IMR-90 (cell line): ENCODE measurements around the gene ACTRT3. TPM values are rescaled to one million over a fixed set of nuclear protein-coding genes. Genes with fewer than 3 reads are reported as not detected.

ENCODE experiments used
- ATAC-seq: fragments of 200-7000 bp; cut with Tn5 transposase; 2 replicates; pipeline ENCODE4 v1.9.1; 2020; ENCODE audit warnings: low read depth, mild to moderate bottlenecking, moderate library complexity
- BruUV-seq: library from RNA; stranded (reverse); fragments of 400-500 nt; replicated peaks from 2 replicates; lab custom pipeline; 2021; lab: Mats Ljungman, UMichigan
- CTCF ChIA-PET: fragments of 300-600 bp; formaldehyde crosslinking; extraction: SDS; loops from one replicate; lab custom pipeline; 2021; ENCODE audit warnings: antibody characterized with exemption; lab: Yijun Ruan, JAX
- POLR2A ChIA-PET: fragments of 300-600 bp; sonication (Branson Sonifier 250); formaldehyde crosslinking; loops from one replicate; lab custom pipeline; 2022; ENCODE audit warnings: antibody characterized with exemption; ENCODE audit not compliant: unreplicated experiment; lab: Charles Lee
- DNase-seq: peaks from one replicate; pipeline ENCODE4 v3.0.0; 2013
- H2AFZ ChIP-seq: replicated peaks from 2 replicates; pipeline ENCODE3; 2013; ENCODE audit warnings: low read length, mild to moderate bottlenecking; ENCODE audit not compliant: poor library complexity
- H2AK5ac ChIP-seq: 2 replicates; pipeline ENCODE4 v1.6.1; 2013; ENCODE audit warnings: low read depth, low read length, inconsistent platforms
- H2AK9ac ChIP-seq: replicated peaks from 2 replicates; pipeline ENCODE3; 2013; ENCODE audit warnings: mild to moderate bottlenecking, low read depth, low read length, moderate library complexity; ENCODE audit not compliant: poor library complexity
- H2BK120ac ChIP-seq: 2 replicates; pipeline ENCODE4 v1.6.1; 2013; ENCODE audit warnings: low read depth, low read length, inconsistent platforms
- H2BK15ac ChIP-seq: 3 replicates; pipeline ENCODE4 v1.6.1; 2013; ENCODE audit warnings: low read depth, low read length, inconsistent platforms
- H2BK20ac ChIP-seq: 2 replicates; pipeline ENCODE4 v1.6.1; 2013; ENCODE audit warnings: low read depth, mild to moderate bottlenecking, inconsistent platforms, low read length, moderate library complexity
- H2BK5ac ChIP-seq: 2 replicates; pipeline ENCODE4 v1.6.1; 2013; ENCODE audit warnings: mild to moderate bottlenecking, low read depth, low read length, inconsistent platforms; ENCODE audit not compliant: poor library complexity, severe bottlenecking
- H3K14ac ChIP-seq: replicated peaks from 2 replicates; pipeline ENCODE4 v1.6.1; 2013; ENCODE audit warnings: low read depth, low read length, inconsistent platforms
- H3K18ac ChIP-seq: 2 replicates; pipeline ENCODE4 v1.6.1; 2013; ENCODE audit warnings: low read depth, low read length, control low read depth
- H3K23ac ChIP-seq: 2 replicates; pipeline ENCODE4 v1.6.1; 2013; ENCODE audit warnings: low read depth, low read length, inconsistent platforms
- H3K27ac ChIP-seq: 2 replicates; pipeline ENCODE4 v1.5.1; 2013; ENCODE audit warnings: mild to moderate bottlenecking, control low read depth, low read length; ENCODE audit not compliant: insufficient read depth
- H3K27me3 ChIP-seq: 2 replicates; pipeline ENCODE4 v1.6.1; 2013; ENCODE audit warnings: low read length; ENCODE audit not compliant: control insufficient read depth, insufficient read depth
- H3K36me3 ChIP-seq: 2 replicates; pipeline ENCODE4 v1.6.1; 2013; ENCODE audit warnings: low read length, mixed read lengths; ENCODE audit not compliant: control insufficient read depth, insufficient read depth
- H3K4ac ChIP-seq: 2 replicates; pipeline ENCODE4 v1.6.1; 2013; ENCODE audit warnings: low read depth, low read length, inconsistent platforms
- H3K4me1 ChIP-seq: 2 replicates; pipeline ENCODE4 v1.6.1; 2013; ENCODE audit warnings: low read length, mixed read lengths; ENCODE audit not compliant: control insufficient read depth, insufficient read depth
- H3K4me2 ChIP-seq: 2 replicates; pipeline ENCODE4 v1.6.1; 2013; ENCODE audit warnings: low read depth, mild to moderate bottlenecking, control low read depth, low read length, moderate library complexity
- H3K4me3 ChIP-seq: 2 replicates; pipeline ENCODE4 v1.5.1; 2013; ENCODE audit warnings: low read depth, mild to moderate bottlenecking, control low read depth, low read length, moderate library complexity; ENCODE audit not compliant: insufficient read depth
- H3K56ac ChIP-seq: 2 replicates; pipeline ENCODE4 v1.6.1; 2013; ENCODE audit warnings: low read length, inconsistent platforms; ENCODE audit not compliant: insufficient read depth; ENCODE audit errors: extremely low read depth
- H3K79me1 ChIP-seq, 2 experiments: 2 replicates each; pipeline ENCODE4 v1.6.1; 2013; ENCODE audit warnings: low read length in 2 of 2, inconsistent platforms in 1 of 2, low read depth in 1 of 2
- H3K9ac ChIP-seq: 2 replicates; pipeline ENCODE4 v1.6.1; 2013; ENCODE audit warnings: low read depth, low read length, control low read depth
- H3K9me1 ChIP-seq: 2 replicates; pipeline ENCODE4 v1.6.1; 2013; ENCODE audit warnings: low read length, inconsistent platforms; ENCODE audit not compliant: insufficient read depth
- H3K9me3 ChIP-seq: 2 replicates; pipeline ENCODE4 v1.6.1; 2013; ENCODE audit warnings: low read length; ENCODE audit not compliant: control insufficient read depth, insufficient read depth
- H4K20me1 ChIP-seq: 2 replicates; pipeline ENCODE4 v1.6.1; 2013; ENCODE audit warnings: low read length, inconsistent platforms; ENCODE audit not compliant: insufficient read depth
- H4K5ac ChIP-seq: 2 replicates; pipeline ENCODE4 v1.6.1; 2013; ENCODE audit warnings: mild to moderate bottlenecking, low read depth, low read length, control low read depth
- H4K8ac ChIP-seq, 2 experiments: 2 replicates each; pipeline ENCODE4 v1.6.1; 2013; ENCODE audit warnings: low read depth in 2 of 2, low read length in 2 of 2, control low read depth in 1 of 2, inconsistent platforms in 1 of 2
- H4K91ac ChIP-seq: 2 replicates; pipeline ENCODE4 v1.6.1; 2013; ENCODE audit warnings: low read depth, low read length, inconsistent platforms; ENCODE audit not compliant: insufficient read depth
- CEBPB ChIP-seq: IDR thresholded peaks from 2 replicates; pipeline ENCODE4 v1.6.1; 2012; ENCODE audit warnings: low read depth, low read length, improper control_type of control experiment
- CHD1 ChIP-seq: IDR thresholded peaks from 2 replicates; pipeline ENCODE4 v1.6.1; 2012; ENCODE audit warnings: low read depth, low read length, improper control_type of control experiment
- FOS ChIP-seq: fragments of 150-350 bp; IDR thresholded peaks from 2 replicates; pipeline ENCODE4 v1.6.1; 2016; ENCODE audit warnings: low read depth, low read length
- MAFK ChIP-seq: IDR thresholded peaks from 2 replicates; pipeline ENCODE4 v1.6.1; 2012; ENCODE audit warnings: low read depth, low read length, improper control_type of control experiment
- MAZ ChIP-seq: IDR thresholded peaks from 2 replicates; pipeline ENCODE4 v1.6.1; 2012; ENCODE audit warnings: low read depth, mild to moderate bottlenecking, low read length, improper control_type of control experiment, moderate library complexity, borderline replicate concordance
- MXI1 ChIP-seq: IDR thresholded peaks from 2 replicates; pipeline ENCODE4 v1.6.1; 2012; ENCODE audit warnings: low read depth, mild to moderate bottlenecking, low read length, moderate library complexity, borderline replicate concordance
- NFE2L2 ChIP-seq: fragments of 150-350 bp; IDR thresholded peaks from 2 replicates; pipeline ENCODE4 v1.6.1; 2016; ENCODE audit warnings: low read depth, mild to moderate bottlenecking, low read length
- RAD21 ChIP-seq: IDR thresholded peaks from 2 replicates; pipeline ENCODE4 v1.6.1; 2012; ENCODE audit warnings: low read length, improper control_type of control experiment
- RCOR1 ChIP-seq: IDR thresholded peaks from 2 replicates; pipeline ENCODE4 v1.6.1; 2012; ENCODE audit warnings: mild to moderate bottlenecking, low read length, improper control_type of control experiment; ENCODE audit not compliant: insufficient replicate concordance
- RFX5 ChIP-seq: IDR thresholded peaks from 2 replicates; pipeline ENCODE4 v1.8.0; 2012; ENCODE audit warnings: low read depth, mild to moderate bottlenecking, low read length, moderate library complexity
- SMC3 ChIP-seq: fragments of 150-350 bp; IDR thresholded peaks from 2 replicates; pipeline ENCODE4 v1.6.1; 2016; ENCODE audit warnings: low read depth, mild to moderate bottlenecking, antibody characterized with exemption, low read length, moderate library complexity
- WGBS, 2 experiments: methylation state at CpG; one replicate each; pipeline versions ENCODE4 v1.1.5 to v1.1.7; 2013; ENCODE audit warnings: missing lambda C conversion rate in 2 of 2; ENCODE audit not compliant: insufficient read length in 1 of 2; ENCODE audit errors: extremely low coverage in 2 of 2; 5-methylcytosine and 5-hydroxymethylcytosine counted together
- dilution Hi-C: fragments of 300-500 bp; cut with HindIII; formaldehyde crosslinking; loops from one replicate; pipeline ENCODE4 v1.14.3; 2018; ENCODE audit warnings: low sequenced_read_pairs; ENCODE audit not compliant: unreplicated experiment
- in situ Hi-C: fragments of 300-500 bp; cut with MboI; formaldehyde crosslinking; loops from 3 replicates; pipeline ENCODE4 v1.14.3; 2019; ENCODE audit warnings: low sequenced_read_pairs, inconsistent platforms, mixed read lengths
- intact Hi-C: fragments of 100-400 bp; cut with micrococcal nuclease; formaldehyde crosslinking; loops from 2 replicates; pipeline ENCODE4 v1.10.0; 2022
- polyA plus RNA-seq, 3 experiments: library from polyadenylated mRNA; depleted of rRNA; stranded (reverse); fragments of >200 nt; gene quantifications; 2 replicates each; pipeline ENCODE4 v1.2.3, GENCODE V29; 2012; ENCODE audit warnings: low replicate concordance in 1 of 3
- total RNA-seq: library from RNA; depleted of rRNA; stranded (reverse); fragments of >200 nt; gene quantifications from 2 replicates; pipeline ENCODE4 v1.2.3, GENCODE V29; 2012
- TF ChIP-seq, protein P1 (sequence below): fragments of 150-350 bp; IDR thresholded peaks from 2 replicates; pipeline ENCODE4 v1.6.1; 2017; ENCODE audit warnings: mild to moderate bottlenecking, antibody characterized with exemption, low read length, low read depth
- TF ChIP-seq, protein P2 (sequence below): fragments of 150-350 bp; IDR thresholded peaks from 2 replicates; pipeline ENCODE4 v1.6.1; 2016; ENCODE audit warnings: low read depth, mild to moderate bottlenecking, low read length, moderate library complexity, borderline replicate concordance

Gene ACTRT3
- total and polyA plus RNA-seq, 2 of the 4 experiments (the other 2 are of a cell fraction), result 0.97 to 2.5 TPM

DNA sequence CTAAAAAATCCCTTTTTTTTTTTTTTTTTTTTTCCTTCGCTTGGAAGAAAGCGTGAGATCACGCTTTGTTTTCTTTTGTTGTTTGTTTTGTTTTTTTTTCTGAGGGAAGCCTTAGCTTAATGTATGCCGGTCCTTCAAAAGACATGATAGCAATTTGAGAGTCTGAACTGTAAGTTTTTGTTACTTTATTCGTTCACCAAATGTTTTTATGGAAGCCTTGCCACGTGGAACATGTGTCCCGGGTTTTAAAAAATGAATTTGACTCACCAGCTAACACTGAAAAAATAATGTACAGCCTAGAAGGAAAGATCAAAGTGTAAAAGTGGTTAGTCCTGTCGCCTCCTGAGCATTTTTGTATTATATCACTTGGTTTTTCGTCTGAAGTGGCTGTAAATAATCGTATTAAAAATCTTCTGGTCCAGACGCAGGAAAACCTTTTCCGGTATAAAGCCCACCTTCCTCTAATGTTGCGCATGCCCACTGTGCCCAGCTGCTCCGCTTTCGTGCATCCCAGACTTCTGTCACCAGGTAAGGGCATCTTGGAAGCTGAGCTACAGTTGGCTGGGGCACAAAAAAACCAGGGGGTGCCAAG is 3.0 kb upstream of the ACTRT3 start:
- H3K79me1 ChIP-seq, result peaks cover 5 to 9% of the 10 kb centered on the region in 2 experiments
- H3K27ac ChIP-seq, result peak overlapping the region; percentile 93
- peak overlapping the region; percentile 35; the same call in 1 of the 2 replicates for H2BK120ac ChIP-seq
- H3K23ac ChIP-seq, result peak overlapping the region; percentile 83
- WGBS, 2 experiments, result 0% methylated on average over 2 of the region's 15 CpGs; no CpG with 5 or more reads in 1 of the 2 experiments
- POLR2A ChIA-PET, result interaction anchor here (0.6 kb wide), 1 partner anchor 774 kb away, joined by 3 read pairs; no protein-coding TSS in a partner anchor
- H4K5ac ChIP-seq, result peak overlapping the region; percentile 72
- no peak overlapping the region for H2BK20ac ChIP-seq
- no peaks in the 10 kb centered on the region for H3K9me3 ChIP-seq
- intact Hi-C loops (loop anchor here (2.0 to 10.0 kb wide), 2 partner anchors 212 to 626 kb away; no protein-coding TSS in a partner anchor), in situ Hi-C loops (loop anchor here (25.0 kb wide), 1 partner anchor 1685 kb away; the partner anchor contains the start of gene GOLIM4), dilution Hi-C loops (no loop called here)
- H4K8ac ChIP-seq, result peak overlapping the region; percentile 63 to 92
- H3K9ac ChIP-seq, result peak overlapping the region; percentile 82
- H3K9me1 ChIP-seq, result no peaks in the 10 kb centered on the region
- peak overlapping the region; percentile 70 for H3K18ac ChIP-seq
- H3K4me3 ChIP-seq, result peak overlapping the region; percentile 80
- BruUV-seq, result no TSS peak
- peak overlapping the region; percentile 97 for H3K14ac ChIP-seq
- H3K4me2 ChIP-seq, result peak overlapping the region; percentile 83
- peak overlapping the region; percentile 91 for H3K56ac ChIP-seq
- H3K36me3 ChIP-seq, result 0 out of 2 replicates have a peak, but pooled peaks cover 2% of the 10 kb centered on the region
- peak overlapping the region; percentile 94 for H2AFZ ChIP-seq
- peak overlapping the region; percentile 86 for H2BK5ac ChIP-seq
- H3K4me1 ChIP-seq, result no peaks in the 10 kb centered on the region
- DNase-seq (peak; percentile 81), ATAC-seq (peak; percentile 51)
- CTCF ChIA-PET, result interaction anchor here (0.7 to 0.8 kb wide), 2 partner anchors 11 to 38 kb away, joined by 4 read pairs; no protein-coding TSS in a partner anchor
- peak overlapping the region; percentile 8; the same call in 1 of the 3 replicates for H2BK15ac ChIP-seq
- H4K20me1 ChIP-seq, result no peaks in the 10 kb centered on the region
- peak overlapping the region; percentile 41 for H2AK5ac ChIP-seq
- H3K4ac ChIP-seq, result peak overlapping the region; percentile 94
- peak overlapping the region; percentile 81 for H4K91ac ChIP-seq
- no peaks in the 10 kb centered on the region for H3K27me3 ChIP-seq
- H2AK9ac ChIP-seq, result peak overlapping the region; percentile 90
- TF ChIP-seq RAD21, result no peak
- no peak for TF ChIP-seq RFX5
- no peak for TF ChIP-seq NFE2L2
- TF ChIP-seq, protein P1, sequence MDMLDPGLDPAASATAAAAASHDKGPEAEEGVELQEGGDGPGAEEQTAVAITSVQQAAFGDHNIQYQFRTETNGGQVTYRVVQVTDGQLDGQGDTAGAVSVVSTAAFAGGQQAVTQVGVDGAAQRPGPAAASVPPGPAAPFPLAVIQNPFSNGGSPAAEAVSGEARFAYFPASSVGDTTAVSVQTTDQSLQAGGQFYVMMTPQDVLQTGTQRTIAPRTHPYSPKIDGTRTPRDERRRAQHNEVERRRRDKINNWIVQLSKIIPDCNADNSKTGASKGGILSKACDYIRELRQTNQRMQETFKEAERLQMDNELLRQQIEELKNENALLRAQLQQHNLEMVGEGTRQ, result 0 out of 2 replicates have a peak, but pooled peaks have one; percentile 23
- TF ChIP-seq MAZ, result no peak
- no peak for TF ChIP-seq CEBPB
- TF ChIP-seq MAFK, result no peak
- 0 out of 2 replicates have a peak, but pooled peaks have one; percentile 26 for TF ChIP-seq CHD1
- TF ChIP-seq FOS, result no peak
- peak; percentile 82; the same call in 1 of the 2 replicates for TF ChIP-seq MXI1
- TF ChIP-seq SMC3, result no peak
- no peak for TF ChIP-seq RCOR1
- TF ChIP-seq, protein P2, sequence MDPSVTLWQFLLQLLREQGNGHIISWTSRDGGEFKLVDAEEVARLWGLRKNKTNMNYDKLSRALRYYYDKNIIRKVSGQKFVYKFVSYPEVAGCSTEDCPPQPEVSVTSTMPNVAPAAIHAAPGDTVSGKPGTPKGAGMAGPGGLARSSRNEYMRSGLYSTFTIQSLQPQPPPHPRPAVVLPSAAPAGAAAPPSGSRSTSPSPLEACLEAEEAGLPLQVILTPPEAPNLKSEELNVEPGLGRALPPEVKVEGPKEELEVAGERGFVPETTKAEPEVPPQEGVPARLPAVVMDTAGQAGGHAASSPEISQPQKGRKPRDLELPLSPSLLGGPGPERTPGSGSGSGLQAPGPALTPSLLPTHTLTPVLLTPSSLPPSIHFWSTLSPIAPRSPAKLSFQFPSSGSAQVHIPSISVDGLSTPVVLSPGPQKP, result no peak
